NK-92 (cell line): ENCODE measurements around the gene DNAH9.

Source experiments
- DNase-seq: peaks from one replicate; lab custom pipeline; 2025; ENCODE audit not compliant: unreplicated experiment; lab: John Stamatoyannopoulos, UW

Gene DNAH9

DNA sequence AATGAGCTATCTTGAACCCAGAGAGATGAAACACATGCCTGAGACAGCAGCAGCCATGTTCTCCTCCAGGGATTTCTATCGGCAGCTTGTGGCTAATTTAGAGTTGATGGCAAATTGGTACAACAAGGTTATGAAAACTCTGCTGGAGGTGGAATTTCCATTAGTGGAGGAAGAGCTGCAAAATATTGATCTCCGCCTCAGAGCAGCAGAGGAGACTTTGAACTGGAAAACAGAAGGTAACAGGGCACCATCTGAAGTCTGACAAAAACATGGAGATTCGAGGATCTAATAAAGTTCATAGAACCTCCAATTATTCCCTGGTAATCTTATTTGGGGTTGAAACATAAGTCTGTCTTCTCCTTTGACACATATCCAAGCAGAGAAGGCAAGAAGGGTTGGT is 52.8 kb downstream of the DNAH9 start:
- no peak for DNase-seq

DNA sequence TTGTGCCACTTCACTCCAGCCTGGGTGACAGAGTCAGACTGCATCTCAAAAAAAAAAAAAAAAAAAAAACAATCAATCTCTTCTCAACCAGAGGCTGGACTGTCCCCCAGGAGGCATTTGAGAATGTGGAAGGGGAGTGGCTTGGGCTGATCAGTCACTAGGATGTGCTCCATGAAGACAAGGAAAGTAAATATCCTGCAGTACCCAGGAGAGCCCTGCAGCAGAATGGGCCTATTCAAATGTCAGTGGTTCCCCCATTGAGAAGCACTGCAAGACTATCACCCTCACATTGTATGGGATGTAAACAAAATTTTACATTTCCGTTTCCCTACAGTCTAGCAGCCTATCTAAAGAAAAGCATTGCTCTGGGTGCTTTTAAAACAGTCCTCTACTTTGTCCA is 70.3 kb downstream of the DNAH9 start:
- no peak for DNase-seq

DNA sequence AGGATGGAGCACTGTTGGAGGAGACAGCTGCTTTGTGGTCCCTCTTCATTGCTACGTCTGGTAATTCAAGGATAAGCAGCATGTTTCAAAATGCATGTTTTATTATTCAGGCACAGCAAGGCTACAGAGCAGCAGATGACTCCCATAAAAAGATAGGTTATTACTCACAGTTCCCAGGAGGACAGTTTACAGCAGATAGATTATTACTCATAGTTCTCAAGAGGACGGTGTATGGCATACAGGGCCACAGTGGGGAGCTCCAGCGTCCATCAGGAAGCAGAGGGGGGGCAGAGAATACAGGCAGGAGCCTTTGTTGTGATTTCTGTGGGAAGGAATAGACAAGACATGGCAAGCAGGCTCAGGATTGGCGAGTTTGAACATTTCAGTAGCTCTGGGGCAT is 72.9 kb downstream of the DNAH9 start:
- no peak for DNase-seq

DNA sequence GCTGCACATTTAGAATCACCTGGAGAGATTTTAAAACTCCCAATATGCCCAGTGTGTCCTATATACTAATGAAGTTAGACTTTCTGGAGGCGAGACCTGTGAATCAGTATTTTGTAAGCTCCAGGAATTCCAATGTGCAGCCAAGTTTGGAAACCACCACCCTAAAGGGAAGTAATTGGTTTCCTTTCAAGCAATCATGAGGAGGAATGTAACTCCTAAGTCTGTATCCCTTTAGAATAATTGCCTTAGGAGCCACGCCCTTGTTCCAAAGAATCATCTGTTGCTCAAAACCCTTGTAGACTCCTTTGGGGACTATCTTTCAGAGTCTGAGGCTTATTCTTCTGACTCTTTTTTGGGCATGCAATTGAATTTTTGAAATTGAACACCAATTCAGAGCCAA is 84.4 kb downstream of the DNAH9 start:
- DNase-seq: no peak

DNA sequence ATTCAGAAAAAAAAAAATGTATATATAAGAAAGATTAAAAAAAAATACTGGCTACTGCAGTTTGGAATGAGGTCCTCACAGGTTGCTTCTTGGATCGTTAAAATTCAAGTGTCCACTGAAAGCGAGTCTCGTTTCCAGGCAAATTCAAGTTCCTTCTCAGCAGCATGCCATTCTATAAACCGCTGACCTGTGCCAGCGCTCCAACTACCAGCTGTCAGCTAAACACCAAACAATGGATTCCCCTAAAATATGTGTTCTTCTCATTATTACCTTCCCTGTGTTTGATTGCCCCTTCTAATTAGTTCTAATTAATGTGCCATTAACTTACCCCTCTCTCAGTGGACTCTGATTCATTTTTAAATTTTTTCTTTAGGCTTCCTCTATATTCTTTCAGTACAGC is 92.4 kb downstream of the DNAH9 start:
- DNase-seq: no peak

DNA sequence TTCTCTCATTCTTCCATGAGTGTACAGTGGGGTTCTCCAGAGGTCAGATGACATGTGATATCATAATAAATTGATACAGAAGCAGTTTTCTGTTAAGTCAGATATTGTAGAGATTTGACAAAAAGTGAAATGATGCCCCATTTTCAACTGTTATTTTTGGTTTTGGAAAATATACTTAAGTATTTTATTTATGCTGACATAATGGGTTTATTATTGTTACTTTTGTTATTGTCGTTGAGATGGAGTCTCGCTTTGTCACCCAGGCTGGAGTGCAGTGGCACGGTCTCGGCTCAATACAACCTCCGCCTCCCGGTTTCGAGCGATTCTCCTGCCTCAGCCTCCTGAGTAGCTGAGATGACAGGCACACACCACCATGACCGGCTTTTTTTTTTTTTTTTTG is 94.4 kb downstream of the DNAH9 start:
- no peak for DNase-seq

DNA sequence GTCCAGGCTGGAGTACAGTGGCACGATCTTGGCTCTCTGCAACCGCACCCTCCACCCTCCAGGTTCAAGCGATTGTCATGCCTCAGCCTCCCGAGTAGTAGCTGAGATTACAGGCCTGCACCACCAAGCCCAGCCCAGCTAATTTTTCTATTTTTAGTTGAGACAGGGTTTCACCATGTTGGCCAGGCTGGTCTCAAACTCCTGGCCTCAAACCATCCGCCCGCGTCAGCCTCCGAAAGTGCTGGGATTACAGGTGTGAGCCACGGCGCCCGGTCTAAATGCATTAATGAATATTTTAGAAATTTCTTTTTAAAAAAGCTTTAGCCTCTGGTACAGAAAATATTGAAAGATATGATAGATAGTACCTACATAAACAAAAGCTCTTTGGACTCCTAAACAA is 95.0 kb downstream of the DNAH9 start:
- no peak for DNase-seq

DNA sequence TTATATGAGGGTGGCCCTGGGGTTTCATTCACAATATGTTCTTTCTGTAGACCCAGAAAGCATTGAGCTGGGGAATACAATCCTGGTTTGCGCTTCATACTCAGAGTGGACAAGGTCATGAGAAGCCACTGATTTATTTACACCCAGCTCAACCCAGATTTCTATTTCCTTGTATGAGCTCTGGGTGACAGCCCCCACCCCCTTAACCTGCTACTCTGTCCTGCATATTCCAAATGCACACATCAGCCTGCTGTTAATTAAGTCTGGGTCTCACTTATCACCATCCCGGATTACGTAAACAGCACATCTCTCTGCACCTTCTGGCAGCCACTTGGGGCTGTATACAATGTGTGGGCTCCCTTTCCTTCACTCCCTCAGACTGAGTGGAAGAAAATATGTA is 102.4 kb downstream of the DNAH9 start:
- no peak for DNase-seq

DNA sequence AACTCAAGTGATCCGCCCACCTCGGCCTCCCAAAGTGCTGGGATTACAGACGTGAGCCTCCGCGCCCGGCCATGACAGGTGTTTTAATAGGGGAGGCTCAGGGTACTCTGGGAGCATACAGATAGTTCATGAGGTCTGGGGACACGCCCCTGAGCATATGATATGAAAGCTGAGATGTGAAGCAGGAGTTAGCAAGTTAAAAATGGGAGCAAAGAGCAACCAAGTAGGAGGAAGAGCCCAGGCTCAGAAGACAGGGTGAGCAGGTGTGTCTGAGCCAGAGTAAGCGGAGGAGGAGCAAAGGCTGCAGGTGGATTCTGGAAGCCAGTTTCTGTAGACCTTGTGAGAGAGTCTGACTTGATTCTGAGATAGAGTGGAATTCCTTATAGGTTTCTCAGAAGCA is 103.6 kb downstream of the DNAH9 start:
- no peak for DNase-seq

DNA sequence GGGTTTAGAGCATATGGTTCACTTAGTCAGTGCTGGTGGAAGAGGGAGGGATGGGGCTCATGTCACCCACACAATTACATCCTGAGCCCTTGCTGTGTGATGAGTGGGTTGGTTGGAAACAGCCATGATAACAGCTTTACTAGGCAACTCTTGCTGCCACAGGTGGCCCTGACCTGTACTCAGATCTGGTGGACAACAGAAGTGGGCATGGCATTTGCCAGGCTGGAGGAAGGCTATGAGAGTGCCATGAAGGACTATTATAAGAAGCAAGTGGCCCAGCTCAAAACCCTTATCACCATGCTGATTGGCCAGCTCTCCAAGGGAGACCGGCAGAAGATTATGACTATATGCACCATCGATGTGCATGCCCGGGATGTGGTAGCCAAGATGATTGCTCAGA is 105.8 kb downstream of the DNAH9 start:
- DNase-seq: no peak

DNA sequence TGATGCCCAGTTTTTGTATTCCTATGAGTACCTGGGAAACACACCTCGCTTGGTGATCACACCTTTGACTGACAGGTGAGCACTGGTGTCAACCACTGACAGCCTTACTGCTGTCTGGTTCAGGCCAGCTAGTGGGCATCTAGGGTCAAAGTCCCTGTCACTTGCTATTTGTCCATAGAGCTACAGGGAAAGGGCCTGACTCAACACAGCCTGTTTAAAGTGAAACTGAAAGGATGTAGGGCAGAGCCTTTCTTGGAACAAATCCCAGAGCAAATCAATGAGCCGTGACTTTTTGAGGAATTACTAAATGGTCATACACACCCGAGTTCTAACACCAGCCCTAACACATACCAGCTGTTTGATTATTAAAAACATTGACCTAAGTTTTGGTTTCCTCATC is 106.8 kb downstream of the DNAH9 start:
- DNase-seq: no peak

DNA sequence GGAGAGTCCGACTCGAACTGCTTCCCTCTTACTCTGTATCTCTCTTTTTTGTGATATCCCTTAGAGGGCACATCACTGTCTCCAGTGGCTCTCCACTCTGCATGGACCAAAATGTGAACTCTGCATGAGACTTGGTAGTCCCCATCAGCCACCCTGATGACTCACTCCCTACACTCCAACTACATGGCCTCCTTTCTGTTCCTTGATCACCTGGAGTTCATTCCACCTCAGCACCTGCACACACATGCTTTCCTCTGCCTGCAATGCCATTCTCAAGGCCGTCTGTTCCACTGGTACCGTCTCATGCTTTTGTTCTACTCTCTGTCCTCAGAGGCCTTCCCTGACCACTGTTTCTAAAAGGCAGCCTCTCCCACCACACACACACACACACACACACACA is 109.3 kb downstream of the DNAH9 start:
- no peak for DNase-seq

DNA sequence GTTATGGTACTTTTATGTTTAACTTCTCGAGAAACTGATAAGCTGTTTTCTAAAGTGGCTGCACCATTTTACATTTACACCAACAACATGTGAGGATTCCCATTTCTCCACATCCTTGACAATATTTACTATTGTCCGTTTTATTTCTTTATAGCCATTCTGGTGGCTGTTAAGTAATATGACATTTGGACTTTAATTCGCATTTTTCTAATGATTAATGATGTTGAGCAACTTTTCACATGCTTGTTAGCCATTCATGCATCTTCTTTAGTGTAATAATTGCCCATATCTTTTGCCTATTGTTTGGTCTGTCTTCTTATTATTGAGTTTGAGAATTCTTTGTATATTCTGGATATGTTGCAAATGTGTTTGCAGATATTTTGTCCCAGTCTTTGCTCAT is 114.2 kb downstream of the DNAH9 start:
- no peak for DNase-seq

DNA sequence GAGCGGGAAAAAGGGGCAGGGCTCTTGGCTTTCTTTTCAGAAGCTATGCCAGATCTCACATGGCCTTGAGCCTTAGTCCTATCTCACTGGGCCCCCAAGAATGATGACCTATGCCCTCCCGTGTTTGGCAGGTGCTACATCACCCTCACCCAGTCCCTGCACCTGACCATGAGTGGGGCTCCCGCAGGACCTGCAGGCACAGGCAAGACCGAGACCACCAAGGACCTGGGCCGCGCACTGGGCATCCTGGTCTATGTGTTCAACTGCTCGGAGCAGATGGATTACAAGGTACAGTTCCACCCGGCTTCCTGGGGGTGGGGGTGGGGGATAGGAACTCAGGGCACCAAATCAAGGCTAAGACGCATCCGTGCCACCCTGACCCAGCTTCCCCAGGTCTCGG is 120.9 kb downstream of the DNAH9 start:
- no peak for DNase-seq

DNA sequence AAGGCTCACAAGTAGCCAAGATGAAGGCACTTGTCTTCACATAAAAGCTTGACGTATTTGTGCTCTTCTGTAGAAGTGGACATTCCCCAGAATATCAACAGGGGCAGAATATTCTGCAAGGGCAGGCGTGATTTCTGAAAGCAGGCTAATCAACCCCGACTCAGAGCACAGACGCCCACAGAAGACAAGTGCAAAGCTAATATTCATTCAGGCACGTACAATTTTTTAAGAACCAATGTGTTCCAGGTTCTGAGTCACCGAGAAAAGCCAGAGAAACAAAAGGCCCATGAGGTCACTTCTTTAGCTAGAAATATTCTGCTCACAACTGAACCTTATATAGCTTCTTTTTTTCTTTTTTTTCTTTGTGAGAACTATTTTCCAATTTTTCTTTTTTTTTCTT is 121.6 kb downstream of the DNAH9 start:
- DNase-seq: no peak

DNA sequence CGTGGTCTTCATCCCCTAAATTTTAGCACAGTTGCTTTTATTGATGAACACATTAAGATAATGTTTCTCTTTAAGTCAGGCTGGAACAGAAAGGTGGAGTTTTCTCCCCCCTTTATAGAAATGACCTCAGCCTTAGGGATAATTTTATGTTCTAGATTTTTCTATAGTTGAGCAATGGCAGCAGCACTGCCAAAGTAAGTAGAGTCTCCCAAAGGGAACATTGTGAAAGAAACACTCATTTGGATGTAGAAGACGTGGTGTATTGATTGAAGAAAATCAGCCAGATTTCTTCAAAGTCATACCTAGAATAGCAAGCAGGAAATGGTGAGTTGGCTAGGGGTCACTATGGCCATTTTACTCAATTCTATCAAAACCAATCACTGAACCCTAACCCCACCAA is 122.5 kb downstream of the DNAH9 start:
- DNase-seq: no peak

DNA sequence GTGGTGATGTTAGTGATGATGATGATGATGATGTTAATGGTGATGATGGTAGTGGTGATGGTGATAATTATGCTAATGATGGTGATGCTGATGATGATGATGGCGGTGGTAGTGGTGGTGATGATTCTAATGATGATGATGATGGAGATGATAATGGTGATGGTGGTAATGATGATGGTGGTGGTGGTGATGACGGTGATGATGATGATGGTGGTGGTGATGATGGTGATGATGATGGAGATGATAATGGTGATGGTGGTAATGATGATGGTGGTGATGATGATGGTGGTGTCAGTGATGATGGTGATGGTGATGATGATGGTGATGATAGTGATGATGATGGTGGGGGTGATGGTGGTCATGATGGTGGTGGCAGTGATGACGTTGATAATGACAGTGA is 132.5 kb downstream of the DNAH9 start:
- no peak for DNase-seq

DNA sequence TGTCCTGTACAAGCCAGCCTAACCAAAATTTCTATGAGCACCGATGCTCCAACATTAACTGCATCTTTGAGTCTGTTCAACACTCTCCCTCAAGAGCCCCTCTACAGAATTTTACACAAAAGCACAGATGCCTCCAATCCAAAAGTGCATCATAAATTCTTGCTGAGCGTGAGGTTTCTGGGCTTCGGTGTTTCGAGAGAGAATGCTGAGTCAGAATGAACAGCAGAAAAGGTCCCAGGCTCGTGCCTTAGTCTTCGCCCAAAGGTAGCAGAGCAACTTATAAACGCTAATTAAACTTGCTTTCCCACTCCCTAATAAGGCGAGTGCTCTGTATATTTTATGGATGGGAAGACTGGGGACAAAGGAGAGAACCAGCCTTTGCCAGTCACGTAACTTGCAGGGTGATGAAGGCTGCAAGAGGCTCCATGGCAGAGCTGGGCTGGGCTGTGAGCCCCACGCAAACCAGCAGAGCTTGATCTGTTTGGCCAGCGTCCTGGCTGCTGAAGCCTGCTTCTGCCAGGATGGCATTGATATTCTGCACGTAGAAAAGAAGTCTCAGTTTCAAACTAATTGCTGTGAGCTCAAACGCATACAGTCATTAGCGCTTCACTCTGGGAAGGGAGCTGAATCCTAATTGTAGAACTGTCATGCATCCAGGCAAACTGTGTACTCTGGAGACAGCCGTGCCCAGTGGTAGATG is 138.5 kb downstream of the DNAH9 start:
- DNase-seq: no peak

DNA sequence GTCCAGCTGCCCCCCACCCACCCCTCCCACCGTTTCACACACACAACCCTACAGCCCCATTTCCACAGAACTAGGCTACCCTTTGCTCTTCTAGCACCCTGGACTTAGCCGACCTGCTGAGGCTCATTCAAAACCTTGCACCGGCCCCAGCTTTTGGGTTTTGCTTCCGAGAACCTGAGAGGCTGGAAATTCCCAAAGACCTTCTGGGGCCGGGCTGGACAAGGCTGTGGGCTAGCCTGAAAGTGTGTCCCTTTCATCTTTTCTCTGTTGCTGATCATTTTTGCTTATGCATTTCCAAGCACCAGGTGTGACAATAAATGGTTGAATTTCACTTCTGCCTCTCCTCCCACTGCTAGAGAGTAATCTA is 139.0 kb downstream of the DNAH9 start:
- no peak for DNase-seq

DNA sequence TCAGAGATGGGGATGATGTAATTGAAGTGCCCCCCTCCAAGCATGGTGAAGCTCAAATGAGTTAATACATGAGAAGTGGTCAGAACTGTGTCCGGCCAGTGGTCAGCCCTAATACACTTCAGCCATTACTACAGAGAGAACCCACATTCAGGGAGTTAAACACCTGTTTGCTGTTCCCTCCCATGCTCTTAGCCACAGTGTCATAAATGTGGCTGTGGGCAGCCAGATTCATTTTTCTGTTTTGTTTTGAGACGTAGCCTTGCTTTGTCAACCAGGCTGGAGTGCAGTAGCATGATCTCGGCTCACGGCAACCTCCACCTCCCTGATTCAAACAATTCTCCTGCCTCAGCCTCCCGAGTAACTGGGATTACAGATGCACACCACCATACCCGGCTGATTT is 139.9 kb downstream of the DNAH9 start:
- no peak for DNase-seq

DNA sequence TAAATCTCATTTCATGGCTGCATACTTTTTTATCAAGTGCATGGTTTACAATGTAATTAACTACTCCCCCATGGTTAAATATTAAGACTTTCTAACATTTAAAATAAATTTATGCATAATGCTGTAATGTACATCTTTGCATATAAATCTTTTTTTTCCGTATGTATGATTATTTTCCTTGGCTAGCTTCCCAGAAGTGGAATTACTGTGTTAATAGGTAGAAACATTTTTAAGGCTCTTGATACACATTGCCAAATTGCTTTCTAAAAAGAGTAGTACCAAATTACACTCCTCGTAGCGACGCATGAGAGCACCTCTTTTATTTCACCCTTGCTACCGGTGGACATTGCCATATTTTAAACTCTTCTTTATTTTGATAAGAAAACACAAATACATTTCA is 141.1 kb downstream of the DNAH9 start:
- no peak for DNase-seq

DNA sequence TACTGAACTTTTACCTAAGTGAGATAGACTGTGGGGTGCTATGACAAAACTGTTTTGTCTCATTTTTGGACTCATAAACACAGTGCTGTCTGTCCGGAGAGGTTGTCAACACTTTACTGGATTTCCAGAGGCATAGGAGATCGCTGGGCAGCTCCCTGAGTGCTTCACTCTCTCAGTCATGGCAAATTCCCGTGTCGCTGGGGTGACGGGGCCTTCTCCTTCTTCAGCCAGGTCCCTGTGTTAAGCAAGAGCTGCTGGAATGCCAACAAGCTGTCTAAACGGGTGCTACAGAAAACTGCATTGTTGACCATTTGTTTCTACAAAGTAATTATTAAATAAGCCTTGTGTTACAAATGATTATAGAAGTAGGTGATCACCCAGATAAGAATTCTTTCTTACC is 141.6 kb downstream of the DNAH9 start:
- no peak for DNase-seq

DNA sequence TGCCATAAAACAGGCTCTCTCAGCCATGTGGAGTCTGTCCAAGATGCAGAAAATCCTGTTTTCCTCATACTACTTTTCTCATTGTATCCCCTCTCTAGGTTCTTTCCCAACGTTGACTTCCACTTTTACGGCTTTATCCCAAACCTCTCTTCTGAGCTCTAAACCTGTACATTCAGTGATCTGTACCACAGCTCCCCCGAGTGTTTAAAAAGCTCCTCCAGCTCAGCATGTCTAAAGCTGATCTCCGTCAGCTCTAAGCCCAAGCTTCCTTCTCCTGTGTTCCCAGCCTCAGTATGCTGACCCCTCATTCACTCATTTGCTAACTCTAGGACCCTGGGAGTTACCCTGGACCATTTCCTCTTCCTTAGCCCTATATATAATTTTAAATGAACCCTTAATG is 144.6 kb downstream of the DNAH9 start:
- DNase-seq: no peak

DNA sequence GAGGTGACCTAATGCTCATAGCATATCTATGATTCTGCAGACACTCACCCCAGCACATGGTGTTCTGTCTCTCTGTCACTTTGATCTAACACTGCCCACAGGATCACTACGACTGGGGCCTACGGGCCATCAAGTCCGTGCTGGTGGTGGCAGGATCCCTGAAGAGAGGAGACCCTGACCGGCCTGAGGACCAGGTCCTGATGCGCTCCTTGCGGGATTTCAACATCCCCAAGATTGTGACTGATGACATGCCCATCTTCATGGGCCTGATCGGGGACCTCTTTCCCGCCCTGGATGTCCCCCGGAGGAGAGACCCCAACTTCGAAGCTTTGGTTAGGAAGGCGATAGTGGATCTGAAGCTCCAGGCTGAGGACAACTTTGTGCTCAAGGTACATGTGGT is 146.4 kb downstream of the DNAH9 start:
- no peak for DNase-seq
